ENCODE data around the gene ACY1.
A peak's percentile ranks its signal among the peaks of the same experiment; 100 is the strongest.

ACY1 gene

DNA sequence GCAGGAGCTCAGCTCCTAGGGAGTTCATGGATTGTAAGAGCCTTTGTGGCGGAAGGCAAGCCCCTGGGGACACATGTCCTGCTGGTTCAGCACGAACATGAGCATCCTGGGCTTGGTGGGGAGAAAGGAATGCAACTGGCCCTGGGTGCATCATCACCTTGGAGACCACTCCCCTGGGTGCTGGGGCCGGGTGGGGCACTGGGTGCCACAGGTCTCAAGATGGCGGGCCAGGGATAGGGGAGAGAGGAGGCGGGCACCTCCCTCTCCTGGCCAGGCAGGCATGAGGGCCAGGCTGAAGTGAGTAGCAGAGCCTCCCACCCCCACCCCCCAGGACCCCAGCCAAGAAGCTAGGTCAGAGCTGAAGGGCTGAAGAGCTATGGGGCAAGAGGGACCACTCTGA lies 16.8 kb upstream of the ACY1 start:
- no peak for DNase-seq

DNA sequence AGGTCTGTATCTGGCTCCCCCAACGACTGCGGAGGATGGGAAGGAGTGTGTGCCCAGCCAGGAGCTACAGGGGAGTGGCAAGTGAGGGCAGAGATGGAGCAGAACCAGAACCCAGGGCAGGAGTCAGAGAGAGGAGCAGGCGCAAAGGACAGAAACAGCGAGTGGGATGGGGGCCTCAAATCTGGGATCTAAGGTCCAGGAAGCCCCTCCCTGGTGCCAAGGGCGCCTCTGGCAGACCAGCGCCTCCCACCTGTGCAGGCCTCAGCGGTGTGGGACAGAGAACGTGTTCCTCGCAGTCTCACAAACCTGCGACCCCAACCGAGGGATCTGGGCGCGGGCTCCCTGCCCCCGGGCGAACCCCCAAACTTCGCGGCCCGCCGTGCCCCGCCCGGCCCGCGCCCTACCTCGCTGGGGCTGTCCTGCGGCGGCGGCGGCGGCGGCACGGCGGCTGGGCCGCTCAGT lies 16.4 kb upstream of the ACY1 start:
- DNase-seq: no peak

DNA sequence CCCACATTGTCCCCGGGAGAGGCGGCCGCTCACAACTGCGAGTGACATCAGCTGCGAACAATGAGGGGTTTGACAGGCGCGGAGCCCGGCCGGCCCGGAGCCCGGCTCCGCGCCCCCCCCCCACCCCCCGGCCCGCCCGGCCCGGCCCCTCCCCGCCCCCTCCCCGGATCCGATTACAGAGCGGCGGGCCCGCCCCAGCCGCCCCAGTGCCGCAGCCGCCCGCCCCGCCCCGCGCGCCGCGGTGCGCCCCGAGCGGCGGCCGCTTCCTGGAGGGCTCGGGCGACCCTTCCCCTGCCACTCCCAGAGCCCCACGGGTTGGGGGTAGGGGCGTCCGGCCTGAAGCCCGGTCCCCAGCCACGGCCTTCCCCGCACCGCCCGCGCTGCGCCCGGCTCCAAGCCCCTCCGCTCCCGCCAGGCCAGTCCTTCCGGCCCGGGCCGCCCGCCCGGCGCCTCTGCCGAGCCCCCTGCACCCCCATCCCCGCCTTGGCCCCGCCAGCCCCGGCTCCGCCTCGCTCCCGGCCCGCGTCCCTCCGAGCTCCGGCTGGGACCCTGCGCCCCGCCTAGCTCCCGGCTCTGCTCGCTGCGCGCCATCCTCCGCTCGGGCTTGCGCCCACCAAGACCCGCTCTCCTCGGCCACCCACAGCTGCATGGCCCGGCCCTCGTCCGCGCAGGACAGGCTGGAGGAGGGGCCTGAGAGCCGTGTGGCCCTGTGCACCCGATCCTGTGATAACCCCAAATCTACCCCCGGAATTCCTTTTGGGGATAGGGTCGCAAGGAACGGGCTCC lies 15.8 kb upstream of the ACY1 start, which contains the start of gene PCBP4:
Gene PCBP4, minus strand, starts transcription at position 71 of the 786 bp plus-strand sequence. CDS start 6,214 bp downstream, outside the sequence.
- no peak for DNase-seq

DNA sequence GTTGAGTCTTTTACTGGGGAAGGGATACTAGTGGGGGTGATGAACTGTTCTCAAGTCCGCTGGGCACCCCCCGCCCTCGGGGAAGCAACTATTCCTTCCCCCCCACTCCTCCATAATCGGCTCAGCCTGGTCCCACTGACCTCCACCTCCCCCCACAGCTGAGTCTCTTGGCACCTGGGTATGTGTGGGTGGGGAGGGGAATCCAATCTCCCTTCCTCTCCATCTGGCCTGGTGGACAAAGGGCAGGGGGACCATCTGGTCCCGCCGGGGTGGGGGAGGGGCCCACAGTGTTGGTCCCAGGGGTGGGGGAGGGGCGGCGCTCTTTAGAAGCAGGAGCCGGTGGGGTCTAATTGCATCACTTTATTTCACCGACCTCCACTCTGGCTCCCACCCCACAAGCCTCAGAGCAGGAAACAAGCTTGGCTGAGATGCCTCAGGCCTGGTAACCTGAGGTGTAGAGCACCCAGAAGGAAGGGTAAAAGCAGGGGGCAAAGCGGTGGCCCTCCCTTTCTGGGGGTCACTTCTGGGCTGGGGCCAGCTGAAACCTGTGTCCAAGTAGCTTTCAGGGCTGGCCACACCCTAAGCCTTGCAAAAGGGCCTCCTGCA lies 15.1 kb upstream of the ACY1 start:
- DNase-seq: no peak

DNA sequence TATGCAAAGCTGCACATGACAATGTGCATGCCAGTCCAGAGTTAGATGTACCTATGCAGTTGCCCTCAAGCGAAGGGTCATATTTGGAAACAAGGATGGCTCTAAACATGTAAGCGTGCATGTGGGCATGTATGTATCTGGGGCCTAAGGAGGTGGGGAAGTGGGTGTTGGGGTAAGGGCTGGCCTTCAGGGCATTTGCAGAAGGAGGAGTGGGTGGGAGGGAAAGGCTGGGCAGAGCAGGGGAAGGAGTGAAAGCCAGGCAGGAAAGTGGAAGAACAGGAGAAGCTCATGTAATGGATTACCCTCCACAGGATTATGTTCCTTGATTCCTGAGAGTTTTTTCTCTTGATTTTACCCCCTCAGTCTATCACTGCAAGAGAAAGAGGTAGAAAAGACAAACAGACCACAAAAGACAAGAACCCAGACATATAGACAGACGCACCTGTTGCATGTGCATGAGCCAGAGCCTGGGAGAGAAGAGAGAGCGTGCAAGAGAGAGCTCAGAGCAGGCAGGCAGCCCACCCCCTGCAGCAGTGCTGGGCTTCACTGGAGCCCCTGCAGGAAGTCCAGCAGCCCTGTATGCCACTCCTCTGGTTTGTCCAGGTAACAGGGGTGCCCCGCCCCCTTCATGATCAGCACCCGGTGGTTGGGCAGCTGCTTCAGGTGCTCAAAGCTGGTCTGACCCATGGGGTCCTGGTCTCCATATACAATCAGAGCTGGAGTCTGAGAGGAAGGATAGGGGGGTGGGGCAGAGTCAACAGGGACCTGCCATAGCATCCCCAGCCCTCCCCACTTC lies 14.3 kb upstream of the ACY1 start:
- no peak for DNase-seq

DNA sequence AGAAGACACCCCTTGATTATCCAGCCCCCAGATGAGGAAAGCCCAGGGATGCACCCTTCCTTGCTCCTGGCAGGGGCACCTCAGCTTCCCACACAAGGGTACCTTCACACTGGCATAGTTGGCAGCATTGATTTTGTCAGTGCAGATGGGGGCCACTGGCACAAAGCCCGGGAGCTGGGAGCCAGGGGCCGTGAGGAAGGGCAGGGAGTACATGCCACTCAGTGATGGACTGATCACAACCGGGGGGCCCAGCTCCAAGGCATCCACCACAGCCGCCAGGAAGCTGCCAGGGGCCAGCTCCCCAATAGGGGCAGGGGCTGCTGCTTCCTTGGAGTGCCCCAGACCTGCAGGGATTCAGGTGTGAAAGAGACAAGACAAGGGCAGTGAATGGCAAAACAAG lies 13.5 kb upstream of the ACY1 start:
- no peak for DNase-seq

DNA sequence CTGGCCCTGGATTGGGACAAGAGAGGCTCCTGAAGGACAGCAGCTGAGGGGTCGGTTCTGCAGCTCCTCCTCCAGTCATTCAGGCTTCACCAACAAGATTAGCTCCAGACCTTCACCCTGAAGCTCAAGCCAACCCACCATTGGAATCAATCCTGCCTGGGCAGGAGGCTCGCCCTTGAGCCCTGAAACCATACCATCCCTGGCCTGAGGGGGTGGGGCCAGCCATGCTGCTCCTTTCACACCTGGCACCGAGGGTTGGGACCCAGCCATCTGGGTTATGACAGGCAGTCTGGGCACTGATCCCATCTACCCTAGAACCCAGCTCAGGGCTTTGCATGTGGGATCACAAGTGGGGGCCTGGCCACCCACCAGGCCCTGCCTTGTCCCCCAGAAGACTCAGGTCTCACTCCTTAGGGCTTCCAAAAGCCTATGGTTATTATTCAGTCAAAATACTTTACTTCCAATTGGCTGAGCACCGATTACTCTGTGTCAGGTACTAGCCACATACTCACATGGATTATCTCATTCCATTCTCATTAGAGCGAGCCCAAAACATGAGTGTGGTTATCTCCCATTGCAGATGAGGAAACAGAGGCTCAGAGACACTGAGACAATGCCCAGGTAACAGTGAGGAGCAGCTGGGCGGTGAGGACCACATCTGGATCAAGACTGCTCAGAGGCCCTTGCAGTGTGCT lies 12.6 kb upstream of the ACY1 start:
- DNase-seq: no peak

GRCh38 chr3:51971350-51971749 lies 12.0 kb upstream of the ACY1 start:
- no peak for DNase-seq

DNA sequence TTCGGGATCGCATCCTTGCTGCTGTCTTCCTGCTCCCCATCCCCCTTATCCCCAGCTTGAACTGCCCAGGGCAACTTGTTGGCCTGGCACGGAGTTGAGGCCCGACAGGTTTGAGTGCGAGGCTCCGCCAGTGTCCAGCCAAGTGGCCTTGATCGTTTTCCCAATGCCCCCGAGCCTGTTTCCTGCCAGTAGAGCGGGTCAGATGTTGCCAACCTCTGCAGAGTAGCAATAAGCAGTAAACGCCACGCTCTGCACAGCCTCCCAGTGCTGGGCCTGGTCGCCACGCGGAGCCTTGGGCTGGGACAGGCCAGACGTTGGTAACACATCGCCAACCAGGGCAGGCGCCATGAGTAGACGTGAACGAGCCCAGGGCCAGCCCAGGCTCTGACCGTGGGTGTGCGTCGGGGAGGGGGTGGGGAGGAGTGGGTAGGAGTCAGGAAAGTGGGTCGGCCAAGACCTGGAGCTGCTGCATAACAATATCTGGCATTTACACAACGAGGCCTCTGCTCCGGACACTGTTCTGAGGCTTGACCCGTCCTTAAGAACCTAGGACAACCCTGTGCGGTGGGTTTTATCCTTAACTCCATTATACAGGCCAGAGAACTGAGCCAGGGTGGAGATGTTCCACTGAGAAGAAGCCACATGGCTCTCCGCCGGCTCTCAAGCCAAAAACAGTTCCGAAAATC lies 8.9 kb upstream of the ACY1 start:
- peak; percentile 40 for DNase-seq

- DNase-seq: peak; percentile 70
Observed at GRCh38 chr3:51974963-51975851, 8.1 kb upstream of the ACY1 start, which contains the start of gene ABHD14A. TSS of gene ABHD14A (plus strand) at chr3:51975064. CDS start at chr3:51975136, 72 bp downstream.

DNA sequence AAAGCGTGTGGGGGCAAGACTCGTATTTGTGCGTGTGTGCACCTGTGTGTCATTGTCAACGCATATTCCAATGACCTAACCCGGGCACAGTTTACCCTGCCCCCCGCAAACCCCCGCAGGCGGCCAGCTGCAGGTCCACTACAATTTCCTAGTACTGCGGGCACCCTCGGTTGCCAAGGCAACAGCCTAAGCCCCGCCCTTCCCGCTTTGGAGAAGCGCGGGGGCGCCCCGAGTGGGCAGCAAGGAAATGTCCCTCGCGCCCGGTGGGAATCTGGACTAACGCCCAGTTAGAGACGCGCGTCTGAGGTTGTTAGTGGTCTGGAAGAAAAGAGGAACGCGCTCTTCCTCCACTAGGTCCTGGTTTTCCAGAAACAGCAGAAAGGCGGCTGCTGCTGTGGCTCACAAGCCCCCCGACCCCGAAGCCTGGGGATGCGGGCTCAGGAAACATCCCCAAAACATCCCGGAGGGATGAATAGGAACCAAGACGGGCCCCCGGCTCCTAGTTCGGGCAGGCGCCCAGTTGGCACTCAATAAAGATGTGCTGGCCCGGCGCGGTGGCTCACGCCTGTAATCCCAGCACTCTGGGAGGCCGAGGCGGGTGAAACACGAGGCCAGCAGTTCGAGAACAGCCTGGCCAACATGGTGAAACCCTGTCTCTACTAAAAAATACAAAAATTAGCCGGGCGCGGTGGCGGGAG lies 7.3 kb upstream of the ACY1 start:
- peak; percentile 70 for DNase-seq

DNA sequence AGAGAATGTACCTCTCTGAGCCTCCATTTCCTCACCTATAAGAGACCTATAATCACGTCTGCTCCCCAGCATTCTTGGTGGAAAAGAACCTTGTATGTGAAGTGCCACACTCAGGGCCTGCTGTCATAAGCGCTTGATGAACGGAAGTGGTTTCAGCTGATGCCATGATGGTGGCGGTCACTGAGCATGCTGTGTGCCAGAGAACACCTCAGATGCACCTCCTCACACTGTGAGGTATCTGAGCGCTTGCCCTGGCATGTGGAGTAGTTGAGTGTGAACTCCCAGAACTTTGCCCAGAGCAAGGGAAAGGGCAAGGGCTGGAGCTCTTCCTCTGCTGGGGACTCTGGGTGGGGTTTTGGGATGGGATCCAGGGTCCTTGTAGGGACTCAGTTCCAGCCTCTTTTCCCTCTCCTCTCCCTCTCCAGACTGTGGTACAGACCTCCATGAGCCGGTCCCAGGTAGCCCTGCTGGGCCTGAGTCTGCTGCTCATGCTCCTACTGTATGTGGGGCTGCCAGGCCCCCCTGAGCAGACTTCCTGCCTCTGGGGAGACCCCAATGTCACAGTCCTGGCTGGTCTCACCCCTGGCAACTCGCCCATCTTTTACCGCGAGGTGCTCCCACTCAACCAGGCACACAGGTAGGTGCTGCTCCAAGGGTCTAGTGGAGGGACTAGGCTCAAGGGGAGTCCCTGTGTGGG lies 5.7 kb upstream of the ACY1 start:
- DNase-seq: no peak

DNA sequence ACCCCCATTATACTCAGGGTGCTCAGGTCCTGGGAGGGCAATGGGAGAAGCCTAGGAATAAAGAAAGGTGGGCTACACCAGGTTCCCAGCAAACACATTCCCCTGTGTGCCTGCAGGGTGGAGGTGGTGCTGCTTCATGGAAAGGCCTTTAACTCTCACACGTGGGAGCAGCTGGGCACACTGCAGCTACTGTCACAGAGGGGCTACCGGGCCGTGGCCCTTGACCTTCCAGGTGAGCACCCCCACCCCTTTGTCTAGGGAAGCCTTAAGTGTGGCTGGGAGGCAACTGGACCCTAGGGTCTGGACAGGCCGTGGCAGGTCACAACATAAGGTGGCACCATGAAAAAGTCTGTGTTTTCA lies 5.2 kb upstream of the ACY1 start:
- no peak for DNase-seq

- DNase-seq: no peak
Observed at GRCh38 chr3:51980253-51980652, 3.1 kb upstream of the ACY1 start.

- DNase-seq: peak; percentile 73
Observed at GRCh38 chr3:51982352-51982837, 940 bp upstream of the ACY1 start.

DNA sequence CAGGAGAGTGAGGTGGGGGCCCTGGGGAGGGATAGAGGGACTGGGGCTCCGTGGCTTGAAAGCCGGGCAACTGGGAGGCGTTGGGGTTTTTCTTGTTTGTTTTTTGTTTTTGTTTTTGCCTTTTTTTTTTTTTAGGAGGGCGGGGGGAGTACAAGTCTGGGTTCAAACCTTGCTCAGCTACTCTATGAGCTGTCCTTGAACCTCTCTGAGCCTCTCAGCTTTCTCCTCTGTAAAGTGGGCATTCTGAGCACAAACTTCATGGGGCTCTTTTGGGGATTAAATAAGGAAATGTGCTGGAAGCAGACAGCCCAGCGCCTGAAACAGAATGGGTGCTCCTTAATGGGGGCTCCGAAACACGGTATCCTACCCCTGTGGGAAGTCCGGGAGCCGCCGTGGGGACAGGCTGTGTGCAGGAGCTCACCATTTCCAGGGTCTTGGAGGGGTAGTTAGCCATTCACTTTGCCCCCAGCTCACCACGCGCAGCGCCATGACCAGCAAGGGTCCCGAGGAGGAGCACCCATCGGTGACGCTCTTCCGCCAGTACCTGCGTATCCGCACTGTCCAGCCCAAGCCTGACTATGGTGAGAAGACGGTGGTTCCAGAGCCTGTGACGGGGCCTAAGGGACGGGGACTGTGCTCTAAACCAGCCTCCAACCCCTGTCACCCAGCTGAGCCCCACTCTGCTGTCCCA lies 388 bp downstream of the ACY1 start:
- DNase-seq: no peak

DNA sequence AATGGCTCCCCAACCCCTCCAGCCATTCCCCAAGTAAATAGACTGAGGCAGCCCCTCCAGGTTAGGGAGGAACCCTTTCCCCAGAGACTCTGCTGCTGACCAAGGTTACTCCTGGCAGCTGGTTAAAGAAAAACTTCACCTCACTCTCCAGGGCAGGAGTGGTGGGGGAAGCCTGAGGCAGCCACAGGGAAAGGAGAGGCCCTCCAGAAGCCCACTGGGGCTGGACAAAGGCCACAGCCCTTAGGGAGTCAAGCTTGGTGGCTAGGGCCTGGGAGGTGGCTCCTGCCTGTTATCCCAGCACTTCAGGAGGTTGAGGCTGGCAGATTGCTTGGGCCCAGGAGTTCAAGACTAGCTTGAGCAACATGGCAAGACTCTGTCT lies 923 bp downstream of the ACY1 start:
- no peak for DNase-seq

GRCh38 chr3:51985063-51985462 lies 1.7 kb downstream of the ACY1 start:
- no peak for DNase-seq
